CD4-positive, alpha-beta memory T cell (primary cell): ENCODE data around the gene SNIP1. TPM values are rescaled to one million over a fixed set of nuclear protein-coding genes. Genes with fewer than 3 reads are reported as not detected.
"Not testable (repeated sequence)": the region's sequence is repeated elsewhere in the genome, so short reads cannot be mapped to it uniquely, and the experiment has no call there.

Experiments
- CTCF ChIA-PET: fragments of 350-600 bp; sonication (Branson Sonifier 250); formaldehyde crosslinking; loops from one replicate; lab custom pipeline; 2021; ENCODE audit warnings: inconsistent platforms; ENCODE audit not compliant: partially characterized antibody; lab: Charles Lee
- POLR2A ChIA-PET: fragments of 350-600 bp; sonication (Branson Sonifier 250); formaldehyde crosslinking; loops from one replicate; lab custom pipeline; 2021; ENCODE audit not compliant: partially characterized antibody; lab: Charles Lee
- DNase-seq, 5 donors: peaks; one replicate each; pipeline versions ENCODE4 v3.0.0 to v3.0.0-alpha.2; 2020 to 2022; ENCODE audit warnings: mixed read lengths in 1 of 5
- H3K27ac ChIP-seq: one replicate; pipeline ENCODE4 v1.7.0; 2013; ENCODE audit warnings: low read depth, low read length
- H3K27me3 ChIP-seq: 2 replicates; pipeline ENCODE4 v1.7.0; 2013; ENCODE audit warnings: mild to moderate bottlenecking, low read length, moderate library complexity; ENCODE audit not compliant: insufficient read depth
- H3K36me3 ChIP-seq: 2 replicates; pipeline ENCODE4 v1.7.0; 2013; ENCODE audit warnings: mild to moderate bottlenecking, low read length, moderate library complexity; ENCODE audit not compliant: insufficient read depth
- H3K4me1 ChIP-seq: 2 replicates; pipeline ENCODE4 v1.7.0; 2013; ENCODE audit warnings: mild to moderate bottlenecking, low read length, moderate library complexity; ENCODE audit not compliant: insufficient read depth
- H3K4me3 ChIP-seq, 2 donors: one replicate each; pipeline ENCODE4 v1.7.0; 2013; ENCODE audit warnings: low read length in 2 of 2, mild to moderate bottlenecking in 1 of 2
- H3K9me3 ChIP-seq, 2 donors: one replicate each; pipeline ENCODE4 v1.7.0; 2013; ENCODE audit warnings: low read length in 2 of 2, control low read depth in 1 of 2; ENCODE audit not compliant: control insufficient read depth in 1 of 2
- H3K27ac Mint-ChIP-seq, 7 donors: one replicate each; pipeline ENCODE4 v1.8.0; 2020 to 2021; ENCODE audit warnings: mixed read lengths in 7 of 7, mild to moderate bottlenecking in 6 of 7, inconsistent platforms in 3 of 7, moderate library complexity in 3 of 7
- H3K27me3 Mint-ChIP-seq, 2 donors: one replicate each; pipeline ENCODE4 v1.8.0; 2020 to 2021; ENCODE audit warnings: mixed read lengths in 2 of 2
- H3K36me3 Mint-ChIP-seq, 2 donors: one replicate each; pipeline ENCODE4 v1.8.0; 2020 to 2021; ENCODE audit warnings: mixed read lengths in 2 of 2, inconsistent platforms in 1 of 2, mild to moderate bottlenecking in 1 of 2
- H3K4me1 Mint-ChIP-seq, 4 donors: one replicate each; pipeline ENCODE4 v1.8.0; 2020 to 2021; ENCODE audit warnings: mixed read lengths in 4 of 4, mild to moderate bottlenecking in 1 of 4
- H3K4me3 Mint-ChIP-seq, 8 donors: one replicate each; pipeline ENCODE4 v1.8.0; 2020 to 2021; ENCODE audit warnings: mixed read lengths in 8 of 8, mild to moderate bottlenecking in 7 of 8, moderate library complexity in 6 of 8, inconsistent platforms in 3 of 8
- H3K9me3 Mint-ChIP-seq, 8 donors: one replicate each; pipeline ENCODE4 v1.8.0; 2020 to 2021; ENCODE audit warnings: mixed read lengths in 8 of 8, mild to moderate bottlenecking in 5 of 8, inconsistent platforms in 3 of 8, moderate library complexity in 1 of 8
- intact Hi-C: fragments of 100-400 bp; cut with micrococcal nuclease; formaldehyde crosslinking; loops from one replicate; pipeline ENCODE4 v1.15.1; 2023
- polyA plus RNA-seq, 2 donors: library from polyadenylated mRNA; unstranded; fragments of 300-500 nt; fragmentation: Illumina TruSeq; gene quantifications; one replicate each; pipeline ENCODE4 v1.2.3, GENCODE V29; 2021
- total RNA-seq, 2 experiments: library from RNA; stranded (reverse); gene quantifications; one replicate each; pipeline ENCODE4 v1.2.3, GENCODE V29; 2021

The SNIP1 gene
- total and polyA plus RNA-seq, 4 experiments from 2014 or later = 2.1 to 30.2 (median 18.4) TPM

DNA sequence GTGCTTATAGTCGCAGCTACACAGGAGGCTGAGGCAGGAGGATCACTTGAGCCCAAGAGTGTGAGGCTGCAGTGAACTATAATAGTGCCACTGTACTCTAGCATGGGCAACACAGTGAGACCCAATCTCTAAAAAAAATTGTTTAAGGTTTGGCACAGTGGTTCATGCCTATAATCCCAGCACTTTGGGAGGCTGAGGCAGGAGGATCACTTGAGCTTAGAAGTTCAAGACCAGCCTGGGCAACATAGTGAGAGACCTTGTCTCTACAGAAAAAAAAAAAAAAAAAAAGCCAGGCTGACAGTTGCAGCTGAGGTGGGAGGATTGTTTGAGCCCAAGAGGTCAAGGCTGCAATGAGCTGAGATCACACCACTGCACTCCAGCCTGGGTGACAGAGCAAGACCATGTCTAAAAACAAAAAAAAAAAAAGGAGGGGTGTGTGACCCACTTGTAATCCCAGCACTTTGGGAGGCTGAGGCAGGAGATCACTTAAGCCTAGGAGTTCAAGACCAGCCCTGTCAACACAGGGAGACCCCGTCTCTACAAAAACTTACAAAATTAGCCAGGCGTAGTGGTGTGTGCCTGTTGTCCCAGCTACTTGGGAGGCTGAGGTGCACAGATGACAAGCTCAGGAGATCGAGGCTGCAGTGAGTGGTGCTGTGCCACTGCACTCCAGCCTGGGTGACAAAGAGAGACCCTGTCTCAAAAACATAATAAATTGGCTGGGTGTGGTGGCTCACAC is 21.5 kb downstream of the SNIP1 start:
- intact Hi-C loops, CTCF ChIA-PET, H3K4me1 ChIP-seq, DNase-seq, H3K27me3 ChIP-seq, H3K9me3 Mint-ChIP-seq, H3K9me3 ChIP-seq, H3K4me3 ChIP-seq, H3K27me3 Mint-ChIP-seq, H3K27ac ChIP-seq, POLR2A ChIA-PET, H3K4me3 Mint-ChIP-seq: not testable (repeated sequence)
- peaks cover 16 to 29% of the 10 kb centered on the region in 2 donors for H3K36me3 Mint-ChIP-seq
- H3K36me3 ChIP-seq = peaks cover 17% of the 10 kb centered on the region
- peak overlapping the region in 1 of 7 donors; percentile 31 for H3K27ac Mint-ChIP-seq
- peaks cover 3 to 16% (median 7%) of the 10 kb centered on the region in 4 donors for H3K4me1 Mint-ChIP-seq

DNA sequence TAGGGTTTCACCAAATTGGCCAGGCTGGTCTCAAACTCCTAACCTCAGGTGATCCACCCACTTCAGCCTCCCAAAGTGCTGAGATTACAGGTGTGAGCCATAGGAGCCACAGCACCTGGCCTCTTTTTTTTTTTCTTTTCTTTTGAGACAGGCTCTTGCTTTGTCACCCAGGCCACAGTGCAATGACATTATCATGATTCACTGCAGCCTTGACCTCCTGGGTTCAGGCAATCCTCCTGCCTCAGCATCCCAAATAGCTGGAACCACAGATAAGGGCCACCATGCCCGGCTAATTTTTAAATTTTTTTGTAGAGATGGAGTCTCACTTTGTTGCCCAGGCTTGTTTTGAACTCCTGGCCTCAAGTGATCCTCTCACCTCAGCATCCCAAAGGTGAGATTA is 24.2 kb downstream of the SNIP1 start:
- H3K4me3 Mint-ChIP-seq, H3K36me3 Mint-ChIP-seq, H3K9me3 Mint-ChIP-seq, H3K4me3 ChIP-seq, H3K4me1 Mint-ChIP-seq, CTCF ChIA-PET, H3K27ac ChIP-seq, H3K9me3 ChIP-seq, H3K27ac Mint-ChIP-seq, H3K27me3 Mint-ChIP-seq, POLR2A ChIA-PET, DNase-seq, H3K27me3 ChIP-seq, intact Hi-C loops, H3K36me3 ChIP-seq, H3K4me1 ChIP-seq: not testable (repeated sequence)

DNA sequence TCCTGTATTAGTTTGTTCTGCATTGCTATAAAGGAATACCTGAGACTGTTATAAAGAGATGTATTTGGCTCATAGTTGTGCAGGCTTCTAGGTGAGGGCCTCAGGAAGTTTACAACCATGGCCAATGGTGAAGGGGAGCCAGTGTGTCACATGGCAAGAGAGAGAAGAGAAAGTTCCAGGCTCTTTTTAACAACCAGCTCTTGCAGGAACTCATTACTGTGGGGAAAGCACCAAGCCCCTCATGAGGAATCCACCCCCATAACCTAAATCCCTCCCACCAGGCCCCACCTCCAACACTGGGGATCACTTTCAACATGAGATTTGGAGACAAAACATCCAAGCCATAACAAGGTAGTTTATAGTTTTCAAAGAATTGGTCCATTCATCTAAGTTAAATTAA is 34.5 kb downstream of the SNIP1 start:
- Mint-ChIP-seq H3K27ac (peak overlapping the region in 5 of 7 donors; percentile 9 to 94 (median 74)), H3K36me3 (peaks cover 0 to 9% of the 10 kb centered on the region in 2 donors), H3K4me1 (peaks cover 12 to 25% (median 19%) of the 10 kb centered on the region in 4 donors), H3K27me3 (no peaks in the 10 kb centered on the region), H3K4me3 (peak overlapping the region; percentile 77 to 94 (median 90)), H3K9me3 (peaks cover 0 to 1% (median 0%) of the 10 kb centered on the region in 8 donors)
- Histone ChIP-seq H3K4me3 (peak overlapping the region in 1 of 2 donors; percentile 38), H3K36me3 (no peaks in the 10 kb centered on the region), H3K9me3 (no peaks in the 10 kb centered on the region), H3K4me1 (peaks cover 8% of the 10 kb centered on the region), H3K27me3 (no peaks in the 10 kb centered on the region), H3K27ac (no peak overlapping the region)
- intact Hi-C loops = no loop called here
- DNase-seq = no peak
- ChIA-PET POLR2A (interaction anchor here (1.2 kb wide), 1 partner anchor 34 kb away, joined by 3 read pairs; the partner anchor contains the start of gene SNIP1), CTCF (no interaction called here)

DNA sequence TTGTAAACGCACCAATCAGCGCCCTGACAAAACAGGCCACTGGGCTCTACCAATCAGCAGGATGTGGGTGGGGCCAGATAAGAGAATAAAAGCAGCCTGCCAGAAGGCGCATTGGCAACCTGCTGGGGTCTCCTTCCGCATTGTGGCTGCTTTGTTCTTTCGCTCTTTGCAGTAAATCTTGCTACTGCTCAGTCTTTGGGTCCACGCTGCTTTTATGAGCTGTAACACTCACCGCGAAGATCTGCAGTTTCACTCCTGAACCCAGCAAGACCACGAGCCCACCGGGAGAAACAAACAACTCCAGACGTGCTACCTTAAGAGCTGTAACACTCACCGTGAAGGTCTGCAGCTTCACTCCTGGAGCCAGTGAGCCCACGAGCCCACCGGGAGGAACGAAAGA is 35.2 kb downstream of the SNIP1 start:
- H3K27me3 Mint-ChIP-seq, H3K9me3 ChIP-seq, H3K36me3 ChIP-seq, H3K27me3 ChIP-seq, H3K4me1 ChIP-seq, intact Hi-C loops, H3K9me3 Mint-ChIP-seq, H3K27ac ChIP-seq: not testable (repeated sequence)
- POLR2A ChIA-PET = interaction anchor here (1.2 kb wide), 1 partner anchor 35 kb away, joined by 3 read pairs; the partner anchor contains the start of gene SNIP1
- Mint-ChIP-seq H3K36me3 (peaks cover 0 to 11% of the 10 kb centered on the region in 2 donors), H3K4me3 (peak overlapping the region; percentile 77 to 94 (median 90)), H3K27ac (peak overlapping the region; percentile 62 to 94 (median 80)), H3K4me1 (peaks cover 12 to 28% (median 20%) of the 10 kb centered on the region in 4 donors)
- peak overlapping the region in 1 of 2 donors; percentile 38 for H3K4me3 ChIP-seq
- CTCF ChIA-PET = interaction anchor here (1.6 kb wide), 1 partner anchor 31 kb away, joined by 3 read pairs; no protein-coding TSS in a partner anchor
- peak; percentile 24 to 67 (median 50) for DNase-seq

DNA sequence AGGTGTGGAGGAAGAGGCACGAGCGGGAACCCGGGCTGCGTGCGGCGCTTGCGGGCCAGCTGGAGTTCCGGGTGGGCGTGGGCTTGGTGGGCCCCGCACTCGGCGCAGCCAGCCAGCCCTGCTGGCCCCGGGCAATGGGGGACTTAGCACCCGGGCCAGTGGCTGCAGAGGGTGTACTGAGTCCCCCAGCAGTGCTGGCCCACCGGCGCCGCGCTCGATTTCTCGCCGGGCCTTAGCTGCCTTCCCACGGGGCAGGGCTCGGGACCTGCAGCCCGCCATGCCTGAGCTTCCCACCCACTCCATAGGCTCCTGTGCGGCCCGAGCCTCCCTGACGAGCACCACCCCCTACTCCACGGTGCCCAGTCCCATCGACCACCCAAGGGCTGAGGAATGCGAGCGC is 35.9 kb downstream of the SNIP1 start:
- H3K27ac Mint-ChIP-seq, H3K9me3 Mint-ChIP-seq, intact Hi-C loops, H3K27me3 ChIP-seq, H3K4me3 Mint-ChIP-seq, H3K36me3 ChIP-seq, H3K4me3 ChIP-seq, DNase-seq, H3K27ac ChIP-seq, H3K27me3 Mint-ChIP-seq, H3K9me3 ChIP-seq: not testable (repeated sequence)
- H3K36me3 Mint-ChIP-seq = peaks cover 0 to 18% of the 10 kb centered on the region in 2 donors
- ChIA-PET POLR2A (interaction anchor here (1.2 kb wide), 1 partner anchor 36 kb away, joined by 3 read pairs; the partner anchor contains the start of gene SNIP1), CTCF (interaction anchor here (1.6 kb wide), 1 partner anchor 30 kb away, joined by 3 read pairs; no protein-coding TSS in a partner anchor)
- H3K4me1 ChIP-seq = peaks cover 15% of the 10 kb centered on the region
- peaks cover 17 to 35% (median 26%) of the 10 kb centered on the region in 4 donors for H3K4me1 Mint-ChIP-seq

DNA sequence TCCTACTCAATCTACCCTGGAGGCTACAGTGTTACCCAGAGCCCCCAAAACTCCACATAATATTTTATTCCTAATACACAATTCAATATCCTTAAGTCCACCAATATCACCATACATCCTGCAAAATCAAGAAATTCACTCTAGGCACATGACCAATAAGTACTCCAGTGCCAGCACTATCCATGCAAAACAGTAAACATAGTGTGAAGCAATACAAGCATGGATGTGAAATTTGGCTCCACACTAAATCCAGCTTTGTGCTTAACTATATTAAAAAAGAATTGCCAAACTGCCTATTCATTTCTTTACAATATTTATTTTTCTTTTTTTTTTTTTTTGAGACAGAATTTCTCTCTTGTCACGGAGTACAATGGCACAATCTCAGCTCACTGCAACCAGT is 36.5 kb downstream of the SNIP1 start:
- peak overlapping the region in 1 of 7 donors; percentile 1 for H3K27ac Mint-ChIP-seq

More for the DNA sequence above, 36.5 kb downstream of the SNIP1 start:
- Histone ChIP-seq H3K27ac (no peak overlapping the region), H3K4me1 (peaks cover 22% of the 10 kb centered on the region), H3K4me3 (no peak overlapping the region), H3K27me3 (no peaks in the 10 kb centered on the region), H3K36me3 (no peaks in the 10 kb centered on the region), H3K9me3 (no peaks in the 10 kb centered on the region)
- no peak for DNase-seq
- ChIA-PET POLR2A (no interaction called here), CTCF (interaction anchor here (0.6 to 1.6 kb wide), 2 partner anchors 30 to 66 kb away, joined by 3 read pairs; no protein-coding TSS in a partner anchor)
- Mint-ChIP-seq H3K4me1 (peaks cover 20 to 39% (median 31%) of the 10 kb centered on the region in 4 donors), H3K27me3 (no peaks in the 10 kb centered on the region), H3K36me3 (peaks cover 0 to 20% of the 10 kb centered on the region in 2 donors), H3K9me3 (peaks cover 0 to 1% (median 0%) of the 10 kb centered on the region in 8 donors), H3K4me3 (peak overlapping the region in 2 of 8 donors; percentile 63 to 70)
- intact Hi-C loops = no loop called here
